Hepatocyte (in vitro differentiated cells): Measurements from ENCODE around the gene SLC2A13. TPM values are rescaled to one million over a fixed set of nuclear protein-coding genes. Genes with fewer than 3 reads are reported as not detected.

Experiments used
- DNase-seq: peaks from one replicate; pipeline ENCODE4 v3.0.0-alpha.2; 2016; ENCODE audit warnings: low spot score
- H2AFZ ChIP-seq: fragments of 200-600 bp; sonication (generic); 2 replicates; pipeline ENCODE4 v1.6.0; 2016; ENCODE audit warnings: antibody characterized with exemption, mild to moderate bottlenecking
- H3K27ac ChIP-seq: fragments of 200-600 bp; sonication (generic); 2 replicates; pipeline ENCODE4 v1.5.1; 2016; ENCODE audit warnings: mild to moderate bottlenecking
- H3K27me3 ChIP-seq: fragments of 200-600 bp; sonication (generic); 2 replicates; pipeline ENCODE4 v1.6.1; 2016
- H3K36me3 ChIP-seq: fragments of 200-600 bp; sonication (generic); replicated peaks from 2 replicates; pipeline ENCODE4 v1.5.1; 2016; ENCODE audit warnings: low read depth; ENCODE audit not compliant: insufficient read depth
- H3K4me1 ChIP-seq: fragments of 200-600 bp; sonication (generic); 2 replicates; pipeline ENCODE4 v1.5.1; 2016; ENCODE audit warnings: mild to moderate bottlenecking, moderate library complexity; ENCODE audit not compliant: insufficient read depth
- H3K4me2 ChIP-seq: fragments of 200-600 bp; sonication (generic); 2 replicates; pipeline ENCODE4 v1.6.0; 2016
- H3K4me3 ChIP-seq: fragments of 200-600 bp; sonication (generic); 2 replicates; pipeline ENCODE4 v1.5.1; 2016; ENCODE audit warnings: mild to moderate bottlenecking
- H3K79me2 ChIP-seq: fragments of 200-600 bp; sonication (generic); 2 replicates; pipeline ENCODE4 v1.6.0; 2017; ENCODE audit warnings: mild to moderate bottlenecking
- H3K9me2 ChIP-seq: fragments of 200-600 bp; sonication (generic); replicated peaks from 2 replicates; pipeline ENCODE4 v1.6.0; 2017; ENCODE audit warnings: mild to moderate bottlenecking; ENCODE audit not compliant: insufficient read depth
- H3K9me3 ChIP-seq: fragments of 200-600 bp; sonication (generic); 2 replicates; pipeline ENCODE4 v1.5.1; 2016; ENCODE audit warnings: low read depth, mild to moderate bottlenecking
- H4K20me1 ChIP-seq: fragments of 200-600 bp; sonication (generic); 2 replicates; pipeline ENCODE4 v1.6.0; 2016; ENCODE audit warnings: mild to moderate bottlenecking; ENCODE audit not compliant: insufficient read depth, poor library complexity, severe bottlenecking
- CTCF ChIP-seq: fragments of 200-600 bp; sonication (generic); IDR thresholded peaks from 2 replicates; pipeline ENCODE4 v1.5.1; 2016; ENCODE audit warnings: antibody characterized with exemption, mild to moderate bottlenecking; ENCODE audit not compliant: poor library complexity
- EZH2 ChIP-seq: fragments of 200-600 bp; sonication (generic); IDR thresholded peaks from 2 replicates; pipeline ENCODE4 v1.6.1; 2016; ENCODE audit warnings: antibody characterized with exemption, mild to moderate bottlenecking, borderline replicate concordance
- EZH2phosphoT487 ChIP-seq: fragments of 200-600 bp; sonication (generic); IDR thresholded peaks from one replicate; pipeline ENCODE4 v1.6.1; 2018; ENCODE audit warnings: antibody characterized with exemption, mild to moderate bottlenecking, low read depth, moderate library complexity; ENCODE audit not compliant: unreplicated experiment, severe bottlenecking
- WGBS: methylation state at CpG from one replicate; pipeline ENCODE4 v1.1.6; 2016; ENCODE audit warnings: low lambda C conversion rate; ENCODE audit errors: missing lambda C conversion rate; 5-methylcytosine and 5-hydroxymethylcytosine counted together
- polyA plus RNA-seq: library from polyadenylated mRNA; unstranded; fragments of >200 nt; fragmentation: Nextera tagmentation; extraction: Ambion mirVana; gene quantifications from 2 replicates; pipeline ENCODE4 v1.2.1, GENCODE V29; 2016
- total RNA-seq: library from RNA; depleted of rRNA; stranded (reverse); fragments of >200 nt; gene quantifications from 2 replicates; pipeline ENCODE4 v1.2.3, GENCODE V29; 2014

Gene SLC2A13
- total and polyA plus RNA-seq, 2 experiments from 2014 or later = 12.1 to 21.1 TPM

DNA sequence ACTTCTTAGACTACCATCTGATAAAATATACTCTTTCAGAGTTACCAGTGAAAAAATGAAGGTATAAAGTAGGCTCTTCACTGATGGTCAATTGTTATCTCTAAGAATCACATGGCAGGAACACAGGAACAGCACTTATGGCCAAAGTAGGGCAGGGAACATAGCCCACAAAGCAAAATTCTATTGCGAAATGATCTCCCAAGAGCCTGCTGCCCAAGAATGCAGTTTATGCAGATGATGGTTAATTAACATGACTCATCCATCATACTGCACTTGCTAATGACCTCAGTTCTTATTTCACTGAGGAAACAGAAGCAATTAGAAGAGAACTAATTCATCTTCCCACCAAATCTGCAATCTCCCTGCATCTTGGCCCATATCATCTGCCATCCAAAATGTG is 133.8 kb downstream of the SLC2A13 start:
- no peak for TF ChIP-seq EZH2phosphoT487
- TF ChIP-seq EZH2 = no peak
- no peak for TF ChIP-seq CTCF
- Histone ChIP-seq H3K4me1 (no peaks in the 10 kb centered on the region), H3K27me3 (no peaks in the 10 kb centered on the region), H3K79me2 (no peaks in the 10 kb centered on the region), H2AFZ (no peak overlapping the region), H3K9me2 (no peaks in the 10 kb centered on the region), H4K20me1 (no peaks in the 10 kb centered on the region), H3K9me3 (no peaks in the 10 kb centered on the region), H3K27ac (no peak overlapping the region), H3K4me2 (no peak overlapping the region), H3K4me3 (no peak overlapping the region), H3K36me3 (no peaks in the 10 kb centered on the region)
- no peak for DNase-seq
- WGBS = 96% methylated on average over 1 of the region's 1 CpG

- Histone ChIP-seq H2AFZ (no peak overlapping the region), H3K27ac (no peak overlapping the region), H3K4me2 (no peak overlapping the region), H3K9me3 (no peaks in the 10 kb centered on the region), H3K36me3 (no peaks in the 10 kb centered on the region), H4K20me1 (no peaks in the 10 kb centered on the region), H3K27me3 (no peaks in the 10 kb centered on the region), H3K79me2 (no peaks in the 10 kb centered on the region), H3K9me2 (no peaks in the 10 kb centered on the region), H3K4me1 (no peaks in the 10 kb centered on the region), H3K4me3 (no peak overlapping the region)
- no peak for DNase-seq
- 92% methylated on average over 1 of the region's 1 CpG for WGBS
- TF ChIP-seq EZH2phosphoT487 (no peak), EZH2 (no peak), CTCF (no peak)
Observed at GRCh38 chr12:39971348-39971747, 134.5 kb downstream of the SLC2A13 start.

DNA sequence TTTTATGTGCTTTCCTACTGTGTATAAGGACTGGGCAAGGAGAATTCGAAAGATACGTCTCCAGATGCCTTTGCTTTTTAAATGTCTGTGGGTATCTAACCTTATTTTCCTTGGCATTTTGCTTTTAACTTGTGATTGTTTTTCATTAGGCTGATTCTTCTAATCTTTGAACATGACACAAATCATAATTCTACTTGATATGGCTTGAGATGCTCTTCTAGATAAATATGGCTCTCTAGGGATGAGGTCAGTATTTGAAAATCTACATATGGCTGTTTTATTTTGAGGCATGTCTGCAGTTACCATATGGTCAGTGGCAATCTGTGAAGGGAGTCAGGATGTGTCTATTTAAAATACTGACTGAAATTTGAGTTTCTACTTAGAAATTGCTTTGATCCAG is 139.2 kb downstream of the SLC2A13 start:
- H3K27me3 ChIP-seq = no peaks in the 10 kb centered on the region
- no peaks in the 10 kb centered on the region for H3K79me2 ChIP-seq
- H3K4me1 ChIP-seq = no peaks in the 10 kb centered on the region
- no peak for DNase-seq
- H3K4me3 ChIP-seq = no peak overlapping the region
- H2AFZ ChIP-seq = no peak overlapping the region
- no peaks in the 10 kb centered on the region for H3K9me3 ChIP-seq
- no peaks in the 10 kb centered on the region for H4K20me1 ChIP-seq
- no peak overlapping the region for H3K4me2 ChIP-seq
- WGBS = 76% methylated on average over 2 of the region's 2 CpGs
- H3K36me3 ChIP-seq = no peaks in the 10 kb centered on the region
- TF ChIP-seq CTCF (no peak), EZH2 (no peak), EZH2phosphoT487 (no peak)
- H3K27ac ChIP-seq = no peak overlapping the region
- no peaks in the 10 kb centered on the region for H3K9me2 ChIP-seq

- no peak overlapping the region for H3K4me3 ChIP-seq
- H3K27me3 ChIP-seq = no peaks in the 10 kb centered on the region
- H3K36me3 ChIP-seq = no peaks in the 10 kb centered on the region
- H3K4me2 ChIP-seq = no peak overlapping the region
- DNase-seq = no peak
- H2AFZ ChIP-seq = no peak overlapping the region
- 90% methylated on average over 2 of the region's 2 CpGs for WGBS
- H3K27ac ChIP-seq = no peak overlapping the region
- no peaks in the 10 kb centered on the region for H3K4me1 ChIP-seq
- no peaks in the 10 kb centered on the region for H3K9me3 ChIP-seq
- no peaks in the 10 kb centered on the region for H3K79me2 ChIP-seq
- H4K20me1 ChIP-seq = no peaks in the 10 kb centered on the region
- no peaks in the 10 kb centered on the region for H3K9me2 ChIP-seq
- no peak for TF ChIP-seq EZH2phosphoT487
Observed at GRCh38 chr12:39966256-39966655, 139.6 kb downstream of the SLC2A13 start.
